DND-41 (cell line): ENCODE results near the gene FBXO21.

Experiments used
- EZH2 ChIP-seq: IDR thresholded peaks from 3 replicates; pipeline ENCODE4 v1.6.1; 2012; ENCODE audit warnings: borderline replicate concordance, low read depth, mild to moderate bottlenecking, moderate library complexity, low read length, inconsistent platforms; ENCODE audit not compliant: severe bottlenecking
- TF ChIP-seq, protein P1 (sequence below): IDR thresholded peaks from 2 replicates; pipeline ENCODE4 v1.5.1; 2012; ENCODE audit warnings: borderline replicate concordance, low read length, moderate library complexity, mild to moderate bottlenecking; ENCODE audit not compliant: poor library complexity, severe bottlenecking; ENCODE audit errors: extremely low read depth

DNA sequence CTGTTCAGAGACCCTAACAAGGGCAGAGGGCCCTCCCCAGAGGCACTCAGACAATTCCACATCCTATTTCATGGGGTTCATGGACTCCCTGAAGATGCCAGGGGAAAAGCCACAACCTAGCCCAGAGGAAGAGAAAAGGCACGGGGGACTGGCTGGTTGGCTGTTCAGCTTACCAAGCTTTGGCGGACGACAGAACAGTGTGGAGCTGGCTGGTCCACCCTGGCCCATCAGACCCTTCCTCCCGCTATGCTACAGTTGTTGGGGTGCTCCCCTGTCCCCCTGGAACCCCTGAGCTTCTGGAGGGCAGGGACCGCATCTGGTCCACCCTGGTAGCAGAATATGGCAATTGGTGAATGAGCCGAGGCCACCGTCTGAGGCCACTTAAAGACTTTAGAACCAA lies 97.4 kb downstream of the FBXO21 start:
- TF ChIP-seq, protein P1, sequence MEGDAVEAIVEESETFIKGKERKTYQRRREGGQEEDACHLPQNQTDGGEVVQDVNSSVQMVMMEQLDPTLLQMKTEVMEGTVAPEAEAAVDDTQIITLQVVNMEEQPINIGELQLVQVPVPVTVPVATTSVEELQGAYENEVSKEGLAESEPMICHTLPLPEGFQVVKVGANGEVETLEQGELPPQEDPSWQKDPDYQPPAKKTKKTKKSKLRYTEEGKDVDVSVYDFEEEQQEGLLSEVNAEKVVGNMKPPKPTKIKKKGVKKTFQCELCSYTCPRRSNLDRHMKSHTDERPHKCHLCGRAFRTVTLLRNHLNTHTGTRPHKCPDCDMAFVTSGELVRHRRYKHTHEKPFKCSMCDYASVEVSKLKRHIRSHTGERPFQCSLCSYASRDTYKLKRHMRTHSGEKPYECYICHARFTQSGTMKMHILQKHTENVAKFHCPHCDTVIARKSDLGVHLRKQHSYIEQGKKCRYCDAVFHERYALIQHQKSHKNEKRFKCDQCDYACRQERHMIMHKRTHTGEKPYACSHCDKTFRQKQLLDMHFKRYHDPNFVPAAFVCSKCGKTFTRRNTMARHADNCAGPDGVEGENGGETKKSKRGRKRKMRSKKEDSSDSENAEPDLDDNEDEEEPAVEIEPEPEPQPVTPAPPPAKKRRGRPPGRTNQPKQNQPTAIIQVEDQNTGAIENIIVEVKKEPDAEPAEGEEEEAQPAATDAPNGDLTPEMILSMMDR, result no peak
- no peak for TF ChIP-seq EZH2
